Measurements from ENCODE around the gene CHMP4B.

DNA sequence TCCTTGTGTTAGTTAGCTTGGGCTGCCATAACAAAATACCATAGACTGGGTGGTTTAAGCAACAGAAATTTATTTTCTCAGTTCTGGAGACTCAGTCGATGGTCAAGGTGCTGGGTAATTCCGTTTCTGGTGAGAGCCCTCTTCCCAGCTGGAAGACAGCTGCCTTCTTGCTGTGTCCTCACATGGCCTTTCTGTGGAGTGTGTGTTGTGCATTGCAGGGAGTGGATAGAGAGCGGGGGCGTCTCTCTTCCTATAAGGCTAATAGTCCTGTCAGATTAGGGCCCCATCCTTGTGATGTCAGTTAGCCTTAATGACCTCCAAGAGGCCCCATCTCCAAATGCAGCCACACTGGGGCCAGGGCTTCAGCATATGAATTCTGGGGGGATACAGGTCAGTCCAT lies 19.2 kb downstream of the CHMP4B start:
- TF ChIP-seq CTCF (conservative IDR thresholded peaks at IDR 0.05; ENCODE audit: low read depth, low read length) (no peak), EZH2 (IDR thresholded peaks at IDR 0.05; ENCODE audit: borderline replicate concordance, low read depth, low read length, poor library complexity, severe bottlenecking) (no peak)
